HG02981 (cell line): Measurements from ENCODE around the gene NIN.
"Not testable (repeated sequence)": the region's sequence is repeated elsewhere in the genome, so short reads cannot be mapped to it uniquely, and the experiment has no call there.

ENCODE experiments used
- ATAC-seq: cut with Tn5 transposase; IDR thresholded peaks from one replicate; pipeline ENCODE4 v1.9.1; 2021; ENCODE audit warnings: mild to moderate bottlenecking, moderate library complexity; ENCODE audit not compliant: unreplicated experiment

NIN gene

DNA sequence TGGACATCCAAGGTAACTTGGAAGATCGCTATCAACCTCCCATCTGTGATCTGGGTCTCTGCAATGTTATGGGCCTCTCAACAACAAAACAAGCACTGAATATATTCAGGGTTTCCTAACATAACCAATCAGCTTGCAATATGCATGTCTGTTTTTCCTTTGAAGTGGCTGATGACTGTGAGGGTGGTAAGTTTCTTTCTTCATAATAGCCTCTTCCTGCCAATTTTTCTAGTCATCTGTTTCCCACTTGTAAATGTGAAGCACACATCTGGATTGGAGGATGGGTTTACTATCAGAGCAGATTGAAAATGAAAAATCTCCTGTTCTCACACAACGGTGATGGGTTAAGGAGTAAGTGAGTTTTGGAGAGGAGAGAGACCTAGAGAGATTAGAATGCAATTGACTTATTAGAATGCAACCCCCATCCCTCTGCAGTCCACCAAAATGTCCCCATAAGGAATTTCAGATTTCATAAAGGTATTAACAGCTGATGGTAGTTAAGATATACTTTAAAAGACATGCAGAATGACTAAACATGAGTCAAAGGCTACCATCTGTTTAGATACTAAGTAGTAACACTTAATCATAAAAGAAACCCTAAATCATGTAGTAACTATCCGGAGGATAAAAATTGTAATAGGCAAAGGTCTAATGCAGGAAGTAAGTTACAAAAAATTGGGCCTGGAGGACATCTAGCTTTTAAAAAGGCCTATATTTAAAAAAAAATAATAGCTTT, 104.4 kb downstream of the NIN start:
- ATAC-seq = no peak

DNA sequence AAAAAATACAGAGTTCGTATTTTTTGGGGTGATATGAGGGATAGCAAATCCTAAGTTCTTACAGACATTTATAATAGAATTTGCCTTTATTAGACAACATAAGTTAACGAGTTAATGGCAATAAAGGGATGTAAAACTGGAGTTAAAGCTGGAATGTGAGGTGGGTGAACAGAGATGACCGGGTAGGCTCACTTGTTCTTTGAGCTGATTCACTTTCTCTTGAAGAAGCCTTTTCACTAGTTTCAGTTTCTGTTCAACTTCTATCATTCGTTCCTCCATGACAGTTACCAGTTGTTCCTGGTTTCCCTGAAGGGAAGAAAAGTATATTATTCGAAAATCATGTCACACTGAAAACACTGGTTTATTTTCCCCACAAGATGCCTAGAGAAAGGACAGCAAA, 105.2 kb downstream of the NIN start:
- ATAC-seq = no peak

GRCh38 chr14:50719911-50720759, 110.8 kb downstream of the NIN start:
- ATAC-seq = no peak

- no peak for ATAC-seq
Observed at GRCh38 chr14:50718949-50719348, 112.0 kb downstream of the NIN start.

GRCh38 chr14:50717811-50718210, 113.2 kb downstream of the NIN start:
- no peak for ATAC-seq

DNA sequence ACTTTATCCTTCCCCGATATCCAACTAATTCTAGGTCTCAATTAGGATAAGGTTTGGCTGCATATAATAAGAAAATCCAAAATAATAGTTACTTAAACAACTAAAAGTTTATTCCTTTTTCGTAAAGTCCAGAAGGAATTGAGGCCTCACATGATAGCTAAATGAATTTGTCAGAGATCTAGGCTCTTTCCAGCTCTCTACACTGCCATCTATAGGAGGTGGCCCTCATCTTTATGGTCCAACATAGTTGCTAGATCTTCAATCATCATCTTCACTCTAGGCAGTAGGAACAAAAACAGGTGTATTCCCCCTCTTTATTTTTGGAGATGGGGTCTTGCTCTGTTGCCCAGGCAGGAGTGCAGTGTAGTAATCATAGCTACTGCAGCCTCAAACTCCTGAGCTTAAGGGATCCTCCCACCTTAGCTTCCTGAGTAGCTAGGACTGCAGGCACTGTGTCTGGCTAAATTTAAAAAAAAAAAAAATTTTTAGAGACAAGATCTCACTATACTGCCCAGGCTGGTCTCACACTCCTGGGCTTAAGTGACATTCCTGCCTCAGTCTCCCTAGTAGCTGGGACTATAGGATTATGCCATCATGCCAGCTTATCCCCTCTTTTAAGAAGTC, 116.4 kb downstream of the NIN start:
- ATAC-seq = no peak

GRCh38 chr14:50711043-50711442, 119.9 kb downstream of the NIN start:
- ATAC-seq = no peak

DNA sequence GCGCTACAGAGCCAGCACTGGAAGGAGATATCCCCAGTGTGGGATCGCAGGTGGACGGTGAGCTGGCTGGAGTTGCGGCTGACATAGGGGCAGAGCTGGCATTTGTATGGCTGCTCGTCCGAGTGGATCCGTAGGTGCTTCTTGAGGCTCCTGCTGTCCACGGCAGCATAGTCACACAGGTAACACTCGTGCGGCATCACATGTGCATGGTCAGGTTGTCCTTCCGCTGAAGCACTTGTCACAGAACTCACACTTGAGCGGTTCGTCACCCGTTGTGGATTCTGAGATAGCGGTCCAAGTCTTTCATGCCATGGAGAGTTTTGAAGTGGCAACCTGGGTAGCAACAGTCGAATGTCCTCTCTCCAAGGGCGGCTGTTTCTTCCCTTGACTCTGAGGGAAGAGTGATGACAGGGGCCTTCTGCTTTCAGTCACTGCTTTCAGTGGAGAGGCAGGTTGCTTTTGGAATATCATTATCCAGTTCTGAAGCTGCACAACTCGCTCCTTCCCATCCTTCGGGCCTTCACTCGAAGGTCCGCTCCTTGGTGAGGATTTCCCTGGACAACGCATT, 125.9 kb downstream of the NIN start:
- ATAC-seq = no peak

DNA sequence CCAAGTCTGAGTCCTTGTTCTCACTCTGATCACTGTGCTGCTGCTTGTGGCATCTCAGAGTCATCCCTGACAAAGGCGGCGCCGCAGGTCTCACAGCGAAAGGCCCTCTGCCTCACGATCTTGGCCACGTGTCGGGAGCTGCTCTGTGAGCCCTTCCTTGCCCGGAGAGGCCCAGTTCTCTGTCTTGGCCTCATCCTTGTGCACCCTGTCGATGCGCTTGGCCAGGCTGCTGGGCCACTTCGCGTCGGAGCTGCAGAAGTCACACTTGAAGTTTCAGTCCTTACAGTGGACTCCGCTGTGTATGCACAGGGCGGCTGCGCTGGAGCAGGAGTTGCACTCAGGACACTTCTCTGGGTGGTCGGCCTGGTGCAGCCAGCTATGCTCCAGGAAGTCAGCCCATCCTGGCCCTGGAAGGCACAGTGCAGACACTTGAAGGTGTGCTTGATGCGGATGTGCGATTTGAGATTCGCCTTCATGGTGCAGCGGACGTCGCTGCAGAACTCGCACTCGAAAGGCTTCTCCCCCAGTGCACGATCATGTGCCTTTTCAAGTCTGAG, 126.4 kb downstream of the NIN start:
- no peak for ATAC-seq

- no peak for ATAC-seq
Observed at GRCh38 chr14:50697659-50698290, 133.2 kb downstream of the NIN start.

DNA sequence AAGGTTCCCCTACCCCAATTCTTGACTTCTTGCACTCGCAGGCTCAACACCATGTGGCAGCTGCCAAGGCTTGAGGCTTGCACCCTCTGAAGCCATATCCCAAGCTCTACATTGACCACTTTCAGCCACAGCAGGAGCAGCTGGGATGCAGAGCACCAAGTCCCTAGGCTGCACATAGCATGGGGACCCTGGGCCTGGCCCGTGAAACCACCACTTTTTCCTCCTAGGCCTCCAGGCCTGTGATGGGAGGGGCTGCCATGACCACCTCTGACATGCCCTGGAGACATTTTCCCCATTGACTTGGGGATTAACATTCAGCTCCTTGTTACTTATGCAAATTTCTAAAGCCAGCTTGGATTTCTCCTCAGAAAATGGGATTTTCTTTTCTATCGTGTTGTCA, 136.7 kb downstream of the NIN start:
- ATAC-seq = not testable (repeated sequence)

GRCh38 chr14:50688875-50689274, 142.1 kb downstream of the NIN start:
- ATAC-seq = no peak

DNA sequence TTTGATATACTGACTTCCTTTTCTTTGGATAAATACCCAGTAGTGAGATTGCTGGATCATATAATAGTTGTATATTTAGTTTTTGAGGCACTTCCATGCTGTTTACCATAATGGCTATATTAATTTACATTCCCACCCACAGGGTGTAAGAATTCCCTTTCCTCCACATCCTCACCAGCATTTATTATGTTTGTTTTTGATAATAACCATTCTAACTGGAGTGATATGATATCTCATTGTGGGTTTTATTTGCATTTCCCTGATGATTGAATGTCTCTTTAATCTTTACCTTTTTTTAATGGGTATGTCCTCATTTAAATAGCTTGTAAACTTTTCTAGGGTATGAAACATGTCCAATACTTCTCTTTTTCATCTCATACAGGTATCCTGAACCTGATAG, 151.3 kb downstream of the NIN start:
- ATAC-seq = no peak

- ATAC-seq = no peak
Observed at GRCh38 chr14:50678163-50678562, 152.8 kb downstream of the NIN start.

GRCh38 chr14:50677527-50678063, 153.4 kb downstream of the NIN start:
- peak; percentile 64 for ATAC-seq

DNA sequence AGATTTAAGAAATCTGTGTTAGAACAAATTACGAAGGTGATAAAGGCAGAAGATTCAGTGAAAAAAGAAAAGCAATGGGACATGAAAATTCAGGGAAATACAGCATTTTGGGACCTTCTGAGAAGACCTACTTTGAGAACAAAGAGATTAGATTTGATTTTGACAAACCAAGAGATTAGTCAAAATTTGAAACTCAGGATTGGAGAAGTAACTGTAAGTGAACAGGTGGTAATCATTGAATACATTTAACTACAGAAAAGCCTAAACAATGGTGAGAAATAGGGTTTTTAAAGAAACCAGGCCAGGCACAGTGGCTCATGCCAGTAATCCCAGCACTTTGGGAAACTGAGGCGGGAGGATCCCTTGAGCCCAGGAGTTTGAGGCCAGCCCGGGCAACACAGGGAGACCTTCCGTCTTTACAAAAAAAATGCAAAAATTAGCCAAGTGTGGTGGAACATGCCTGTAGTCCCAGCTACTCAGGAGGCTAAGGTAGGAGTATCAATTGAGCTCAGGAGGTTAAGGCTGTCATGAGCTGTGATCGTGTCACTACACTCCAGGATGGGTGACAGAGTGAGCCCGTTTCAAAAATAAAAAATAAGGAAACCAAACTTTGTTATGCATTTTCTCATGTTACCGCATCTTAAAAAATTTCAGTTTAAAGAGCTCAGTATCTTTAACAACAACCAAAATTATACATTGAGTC, 154.0 kb downstream of the NIN start:
- peak; percentile 40 for ATAC-seq

- no peak for ATAC-seq
Observed at GRCh38 chr14:50675597-50675996, 155.4 kb downstream of the NIN start.

DNA sequence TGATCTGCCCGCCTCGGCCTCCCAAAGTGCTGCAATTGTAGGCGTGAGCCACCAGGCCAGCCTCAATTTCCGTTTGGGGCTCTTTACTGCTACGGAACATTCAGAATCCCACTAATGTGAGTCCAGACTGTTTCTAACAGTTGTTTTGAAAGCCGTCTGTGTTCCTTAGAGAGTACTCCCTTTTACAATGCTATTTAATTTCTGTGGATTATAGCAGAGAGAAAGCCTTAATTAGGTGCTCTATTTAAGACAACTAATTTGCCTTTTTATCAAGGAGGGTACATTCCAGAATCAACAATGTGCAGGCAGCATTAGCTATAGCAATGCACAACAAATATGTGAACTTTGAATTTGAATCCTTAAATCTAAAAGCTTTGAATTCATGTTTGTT, 160.1 kb downstream of the NIN start:
- no peak for ATAC-seq

- ATAC-seq = no peak
Observed at GRCh38 chr14:50670196-50670865, 160.6 kb downstream of the NIN start.
